GM12872 (cell line): ENCODE data around the gene ST14.

Source experiments
- CTCF ChIP-seq: IDR thresholded peaks from 3 replicates; pipeline ENCODE4 v1.5.1; 2011; ENCODE audit warnings: low read depth, mild to moderate bottlenecking, low read length, moderate library complexity; ENCODE audit not compliant: insufficient read depth

Gene ST14

GRCh38 chr11:130137999-130138398 lies 21.6 kb upstream of the ST14 start:
- TF ChIP-seq CTCF: no peak

- no peak for TF ChIP-seq CTCF
These were observed 20.2 kb upstream of the ST14 start for GRCh38 chr11:130139401-130139800.

- TF ChIP-seq CTCF: no peak
These were observed 17.8 kb upstream of the ST14 start for GRCh38 chr11:130141561-130142341.

GRCh38 chr11:130144141-130144540 lies 15.4 kb upstream of the ST14 start:
- TF ChIP-seq CTCF: no peak

- TF ChIP-seq CTCF: no peak
These were observed 14.7 kb upstream of the ST14 start for GRCh38 chr11:130144861-130145281.

GRCh38 chr11:130145311-130145812 lies 14.2 kb upstream of the ST14 start:
- TF ChIP-seq CTCF: no peak

GRCh38 chr11:130145975-130146776 lies 13.4 kb upstream of the ST14 start:
- peak; percentile 31; the same call in 1 of the 3 replicates for TF ChIP-seq CTCF
